Retina (tissue), 1 donor: ENCODE measurements around the gene OR6B1.
"Not testable (repeated sequence)": the region's sequence is repeated elsewhere in the genome, so short reads cannot be mapped to it uniquely, and the experiment has no call there.

Experiments used
- DNase-seq: peaks from one replicate; pipeline ENCODE4 v3.0.0-alpha.2; 2016

OR6B1 gene

GRCh38 chr7:144049491-144049890, 49.4 kb downstream of the OR6B1 start:
- no peak for DNase-seq

- DNase-seq, result no peak
These were observed 50.0 kb downstream of the OR6B1 start for GRCh38 chr7:144050093-144050492.

GRCh38 chr7:144050884-144051283, 50.8 kb downstream of the OR6B1 start:
- DNase-seq, result not testable (repeated sequence)

- no peak for DNase-seq
These were observed 57.8 kb downstream of the OR6B1 start for GRCh38 chr7:144057954-144058353.
